ENCODE data around the gene VSTM4.

VSTM4 gene

GRCh38 chr10:49128854-49129253, 13.5 kb upstream of the VSTM4 start:
- no peak for DNase-seq (ENCODE audit: low read depth, low spot score)
- no peak overlapping the region for H3K9ac ChIP-seq (ENCODE audit: insufficient read length, low read depth)
- H3K36me3 ChIP-seq (ENCODE audit: insufficient read depth, insufficient read length, low read length), result no peaks in the 10 kb centered on the region
- H3K9me3 ChIP-seq (ENCODE audit: insufficient read depth, low read length), result no peaks in the 10 kb centered on the region
- H3K4me1 ChIP-seq (ENCODE audit: insufficient read depth, insufficient read length), result no peaks in the 10 kb centered on the region
- TF ChIP-seq ZNF274 (IDR thresholded peaks at IDR 0.05; ENCODE audit: low read depth, low read length) (no peak), SUZ12 (IDR thresholded peaks at IDR 0.05; ENCODE audit: extremely low read depth, insufficient read depth, insufficient read length) (no peak), YY1 (IDR thresholded peaks at IDR 0.05; ENCODE audit: insufficient read depth, insufficient read length) (no peak)
- no peak overlapping the region for H3K4me3 ChIP-seq (ENCODE audit: insufficient read length, low read depth)
- H3K27me3 ChIP-seq (ENCODE audit: insufficient read depth, insufficient read length), result no peaks in the 10 kb centered on the region

DNA sequence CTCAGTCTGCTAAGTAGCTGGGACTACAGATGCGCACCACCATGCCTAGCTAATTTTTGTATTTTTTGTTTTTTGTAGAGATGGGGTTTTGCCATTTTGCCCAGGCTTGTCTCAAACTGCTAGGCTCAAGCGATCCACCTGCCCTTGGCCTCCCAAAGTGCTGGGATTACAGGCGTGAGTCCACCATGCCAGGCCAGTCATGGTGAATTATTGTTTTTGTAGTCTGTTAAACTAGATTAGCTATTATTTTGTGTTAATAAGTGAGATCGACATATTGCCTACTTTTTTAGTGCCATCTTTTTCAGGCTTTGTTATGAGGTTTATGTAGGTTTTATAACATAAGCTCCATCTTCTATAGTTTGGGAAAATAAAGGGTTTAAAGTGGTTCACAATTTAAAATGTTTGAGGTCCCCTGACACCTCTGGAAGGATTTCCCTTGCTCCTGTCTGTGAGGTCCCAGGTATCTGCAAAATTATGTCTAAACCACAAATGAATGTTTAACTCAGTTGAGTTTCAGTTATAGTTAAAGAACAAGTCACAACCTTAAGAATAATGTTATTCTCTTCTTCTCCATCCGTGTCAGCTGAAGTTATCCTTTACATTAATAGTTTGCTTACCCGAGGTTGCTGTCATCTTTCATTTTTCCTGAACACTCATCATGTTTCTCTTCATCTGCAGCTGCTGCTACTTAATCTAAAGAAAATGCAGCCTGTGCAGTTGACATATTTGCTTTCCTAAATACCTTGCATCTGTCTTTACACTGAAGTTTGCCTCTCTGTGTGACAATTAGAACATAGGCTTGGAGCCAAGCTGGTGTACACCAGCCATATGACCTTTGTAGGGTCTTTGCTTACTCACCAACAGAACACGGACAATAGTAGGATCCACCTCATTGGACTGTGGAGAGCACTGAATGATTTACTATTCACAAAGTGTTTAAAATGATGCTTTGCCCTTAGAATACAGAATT, 8.9 kb upstream of the VSTM4 start:
- H3K36me3 ChIP-seq (ENCODE audit: insufficient read depth, insufficient read length, low read length), result no peaks in the 10 kb centered on the region
- no peak overlapping the region for H3K9ac ChIP-seq (ENCODE audit: insufficient read length, low read depth)
- H3K4me3 ChIP-seq (ENCODE audit: insufficient read length, low read depth), result no peak overlapping the region
- H3K27me3 ChIP-seq (ENCODE audit: insufficient read depth, insufficient read length), result no peaks in the 10 kb centered on the region
- no peaks in the 10 kb centered on the region for H3K4me1 ChIP-seq (ENCODE audit: insufficient read depth, insufficient read length)
- no peak for DNase-seq (ENCODE audit: low read depth, low spot score)
- TF ChIP-seq YY1 (IDR thresholded peaks at IDR 0.05; ENCODE audit: insufficient read depth, insufficient read length), result no peak
- TF ChIP-seq SUZ12 (IDR thresholded peaks at IDR 0.05; ENCODE audit: extremely low read depth, insufficient read depth, insufficient read length), result no peak
- no peak for TF ChIP-seq ZNF274 (IDR thresholded peaks at IDR 0.05; ENCODE audit: low read depth, low read length)
- peaks cover 6% of the 10 kb centered on the region; the same call in 1 of the 2 replicates for H3K9me3 ChIP-seq (ENCODE audit: insufficient read depth, low read length)

DNA sequence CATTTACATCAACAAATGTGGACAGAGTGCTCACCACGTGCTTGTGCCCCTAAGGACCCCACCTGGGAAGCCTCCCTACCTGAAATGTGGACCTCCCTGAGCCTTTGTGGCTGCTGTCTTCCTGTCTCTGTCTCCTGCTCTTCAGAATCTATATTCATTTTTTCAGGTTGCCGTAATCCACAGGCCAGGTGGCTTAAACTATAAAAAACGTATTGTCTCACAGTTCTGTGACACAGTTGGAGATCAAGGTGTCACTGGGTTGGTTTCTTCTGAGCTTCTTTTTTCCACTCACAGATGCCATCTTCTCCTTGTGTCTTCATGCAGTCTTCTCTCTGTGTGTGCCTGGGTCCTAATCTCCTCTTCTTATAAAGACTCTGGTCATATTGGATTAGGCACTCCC, 5.6 kb upstream of the VSTM4 start:
- no peak overlapping the region for H3K4me3 ChIP-seq (ENCODE audit: insufficient read length, low read depth)
- DNase-seq (ENCODE audit: low read depth, low spot score), result no peak
- H3K9me3 ChIP-seq (ENCODE audit: insufficient read depth, low read length), result peaks cover 6% of the 10 kb centered on the region; the same call in 1 of the 2 replicates
- TF ChIP-seq ZNF274 (IDR thresholded peaks at IDR 0.05; ENCODE audit: low read depth, low read length) (no peak), SUZ12 (IDR thresholded peaks at IDR 0.05; ENCODE audit: extremely low read depth, insufficient read depth, insufficient read length) (no peak), YY1 (IDR thresholded peaks at IDR 0.05; ENCODE audit: insufficient read depth, insufficient read length) (no peak)
- no peaks in the 10 kb centered on the region for H3K36me3 ChIP-seq (ENCODE audit: insufficient read depth, insufficient read length, low read length)
- peaks cover under 1% of the 10 kb centered on the region for H3K27me3 ChIP-seq (ENCODE audit: insufficient read depth, insufficient read length)
- H3K9ac ChIP-seq (ENCODE audit: insufficient read length, low read depth), result no peak overlapping the region
- no peaks in the 10 kb centered on the region for H3K4me1 ChIP-seq (ENCODE audit: insufficient read depth, insufficient read length)

DNA sequence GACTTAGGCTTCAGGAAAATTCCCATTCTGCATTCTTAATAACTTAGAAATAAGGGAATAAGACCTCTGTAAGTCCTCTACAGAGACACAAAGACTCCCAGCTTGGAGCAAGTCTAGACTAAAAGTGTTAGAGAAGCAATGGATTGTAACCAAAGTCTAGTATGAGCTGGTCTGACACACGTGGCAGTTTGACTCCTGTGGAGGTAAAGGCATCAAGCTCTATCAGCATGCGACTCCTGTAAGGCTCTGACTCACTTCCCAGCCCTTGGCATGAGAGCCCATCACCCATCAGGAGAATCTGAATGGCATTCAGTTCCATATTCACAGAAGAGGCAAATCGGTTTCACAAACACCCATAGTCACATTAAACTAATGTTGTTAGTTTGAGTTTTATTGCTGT, 4.4 kb upstream of the VSTM4 start:
- Histone ChIP-seq H3K36me3 (ENCODE audit: insufficient read depth, insufficient read length, low read length) (no peaks in the 10 kb centered on the region), H3K27me3 (ENCODE audit: insufficient read depth, insufficient read length) (peaks cover 5% of the 10 kb centered on the region), H3K9ac (ENCODE audit: insufficient read length, low read depth) (no peak overlapping the region), H3K4me3 (ENCODE audit: insufficient read length, low read depth) (no peak overlapping the region), H3K4me1 (ENCODE audit: insufficient read depth, insufficient read length) (peaks cover 2% of the 10 kb centered on the region), H3K9me3 (ENCODE audit: insufficient read depth, low read length) (peaks cover 6% of the 10 kb centered on the region; the same call in 1 of the 2 replicates)
- no peak for TF ChIP-seq YY1 (IDR thresholded peaks at IDR 0.05; ENCODE audit: insufficient read depth, insufficient read length)
- TF ChIP-seq ZNF274 (IDR thresholded peaks at IDR 0.05; ENCODE audit: low read depth, low read length), result no peak
- TF ChIP-seq SUZ12 (IDR thresholded peaks at IDR 0.05; ENCODE audit: extremely low read depth, insufficient read depth, insufficient read length), result no peak
- no peak for DNase-seq (ENCODE audit: low read depth, low spot score)

- Histone ChIP-seq H3K4me1 (ENCODE audit: insufficient read depth, insufficient read length) (peaks cover 3% of the 10 kb centered on the region), H3K27me3 (ENCODE audit: insufficient read depth, insufficient read length) (peaks cover 8% of the 10 kb centered on the region), H3K4me3 (ENCODE audit: insufficient read length, low read depth) (no peak overlapping the region), H3K9me3 (ENCODE audit: insufficient read depth, low read length) (peaks cover 6% of the 10 kb centered on the region; the same call in 1 of the 2 replicates), H3K36me3 (ENCODE audit: insufficient read depth, insufficient read length, low read length) (no peaks in the 10 kb centered on the region), H3K9ac (ENCODE audit: insufficient read length, low read depth) (no peak overlapping the region)
- no peak for DNase-seq (ENCODE audit: low read depth, low spot score)
- TF ChIP-seq ZNF274 (IDR thresholded peaks at IDR 0.05; ENCODE audit: low read depth, low read length), result no peak
- TF ChIP-seq YY1 (IDR thresholded peaks at IDR 0.05; ENCODE audit: insufficient read depth, insufficient read length), result no peak
- TF ChIP-seq SUZ12 (IDR thresholded peaks at IDR 0.05; ENCODE audit: extremely low read depth, insufficient read depth, insufficient read length), result no peak
Measured at GRCh38 chr10:49118430-49119074, 3.2 kb upstream of the VSTM4 start.

- no peak for DNase-seq (ENCODE audit: low read depth, low spot score)
Measured at GRCh38 chr10:49117376-49118070, 2.2 kb upstream of the VSTM4 start.

More at GRCh38 chr10:49117376-49118070, 2.2 kb upstream of the VSTM4 start:
- Histone ChIP-seq H3K36me3 (ENCODE audit: insufficient read depth, insufficient read length, low read length) (no peaks in the 10 kb centered on the region), H3K27me3 (ENCODE audit: insufficient read depth, insufficient read length) (peaks cover 8% of the 10 kb centered on the region), H3K9me3 (ENCODE audit: insufficient read depth, low read length) (no peaks in the 10 kb centered on the region), H3K9ac (ENCODE audit: insufficient read length, low read depth) (no peak overlapping the region), H3K4me1 (ENCODE audit: insufficient read depth, insufficient read length) (peaks cover 3% of the 10 kb centered on the region), H3K4me3 (ENCODE audit: insufficient read length, low read depth) (no peak overlapping the region)
- TF ChIP-seq YY1 (IDR thresholded peaks at IDR 0.05; ENCODE audit: insufficient read depth, insufficient read length), result no peak

All from NT2/D1 (cell line).